Stimulated activated CD8-positive, alpha-beta memory T cell treated with anti-CD3 and anti-CD28 coated beads, Interleukin-15, amount 100 ng/mL, for 24 hours (primary cell): ENCODE results near the gene TNS1.

Experiments used
- DNase-seq: peaks from one replicate; pipeline ENCODE4 v3.0.0-alpha.2; 2020; ENCODE audit warnings: low read depth

TNS1 gene

GRCh38 chr2:217980036-217980435 lies 22.8 kb downstream of the TNS1 start:
- DNase-seq = no peak

DNA sequence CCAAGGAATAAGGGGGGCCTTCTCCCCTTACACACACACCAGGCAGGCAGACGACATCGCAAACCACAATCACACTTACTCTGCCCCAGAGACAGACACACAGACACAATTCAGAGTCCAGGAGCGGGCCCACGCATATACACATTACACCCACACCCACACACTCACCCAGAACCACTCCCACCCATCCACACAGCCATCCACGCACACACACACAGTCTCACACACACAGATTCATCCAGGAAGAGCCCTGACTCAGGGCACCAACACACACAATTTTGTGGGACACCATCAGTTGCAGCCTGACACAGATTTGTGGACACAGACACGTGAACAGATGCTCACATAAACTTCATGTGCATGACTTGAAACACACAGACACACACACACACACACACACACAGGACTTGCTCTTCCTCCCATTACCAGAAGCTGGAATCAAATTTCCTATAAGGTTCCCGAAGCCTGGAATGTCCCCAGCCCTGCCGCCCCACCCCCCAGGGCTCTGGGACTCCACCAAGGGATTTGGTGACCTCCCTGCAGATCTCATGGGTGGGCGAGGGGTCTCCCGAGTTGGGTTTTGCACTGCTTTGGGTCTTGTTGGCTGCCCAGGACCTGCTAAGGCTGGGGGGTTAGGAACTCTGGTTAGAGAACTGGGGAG lies 23.5 kb downstream of the TNS1 start:
- DNase-seq = no peak

DNA sequence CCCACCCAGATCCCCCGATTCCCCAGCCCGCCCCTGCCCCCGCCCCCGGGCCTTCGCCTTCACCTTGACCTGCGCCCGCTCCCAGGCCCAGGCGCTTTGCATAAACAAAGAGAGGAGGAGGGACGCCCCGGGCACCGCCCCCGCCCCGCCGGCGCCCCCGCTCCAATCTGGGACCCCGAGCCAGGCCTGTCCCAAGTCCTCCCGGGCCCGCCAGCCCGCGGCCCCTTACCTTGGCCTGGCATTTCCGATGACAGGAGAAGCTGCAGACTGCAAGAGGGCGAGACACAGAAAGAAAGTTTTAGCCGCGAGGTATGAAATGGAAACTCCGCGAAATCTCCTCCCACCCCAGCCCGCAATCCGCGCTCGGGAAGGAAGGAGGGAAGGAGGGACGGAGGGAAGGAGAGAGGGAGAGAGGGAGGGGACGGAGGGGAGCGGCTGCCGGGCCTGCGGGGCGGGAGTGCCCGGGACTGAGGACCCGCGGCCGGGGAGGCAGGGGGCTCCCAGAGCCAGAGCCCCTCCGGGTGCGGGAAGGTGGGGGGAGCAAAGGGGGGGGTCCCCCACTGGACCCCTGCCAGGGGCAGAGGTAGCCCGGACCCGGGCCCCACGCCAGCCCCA lies 24.2 kb downstream of the TNS1 start:
- DNase-seq = no peak

DNA sequence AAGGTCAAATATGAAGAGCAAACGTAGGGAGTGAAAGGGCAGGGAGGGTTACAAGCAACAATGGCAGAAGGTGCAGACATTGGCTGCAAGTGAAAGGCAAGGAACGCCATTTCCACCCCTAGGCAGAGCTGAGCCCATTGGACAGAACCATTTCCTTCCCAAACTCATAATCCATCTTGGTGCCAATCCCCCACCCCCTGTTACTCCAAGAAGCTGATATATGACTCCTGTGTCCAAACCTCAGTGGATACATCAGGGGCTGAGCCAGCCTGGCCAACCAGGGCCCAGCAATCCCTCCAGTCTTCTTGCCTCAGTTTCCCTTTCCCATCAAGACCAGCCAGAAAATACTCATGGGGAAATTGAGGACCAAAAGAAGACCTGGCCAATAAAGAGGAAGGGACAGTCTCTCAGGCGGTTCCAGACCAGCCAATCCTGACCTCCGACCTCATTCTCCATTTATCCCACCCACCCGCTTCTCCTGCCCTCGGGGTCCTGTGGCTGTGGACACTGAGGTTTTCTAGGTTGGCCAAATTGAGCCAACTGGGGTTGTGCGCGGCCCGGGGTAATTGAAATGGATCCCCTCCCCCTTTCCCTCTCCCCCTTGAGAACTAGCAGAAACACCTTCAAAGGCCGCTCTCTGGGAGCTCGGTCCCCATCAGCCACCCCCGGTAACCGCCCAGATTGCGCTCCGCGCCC lies 24.8 kb downstream of the TNS1 start:
- DNase-seq = no peak

DNA sequence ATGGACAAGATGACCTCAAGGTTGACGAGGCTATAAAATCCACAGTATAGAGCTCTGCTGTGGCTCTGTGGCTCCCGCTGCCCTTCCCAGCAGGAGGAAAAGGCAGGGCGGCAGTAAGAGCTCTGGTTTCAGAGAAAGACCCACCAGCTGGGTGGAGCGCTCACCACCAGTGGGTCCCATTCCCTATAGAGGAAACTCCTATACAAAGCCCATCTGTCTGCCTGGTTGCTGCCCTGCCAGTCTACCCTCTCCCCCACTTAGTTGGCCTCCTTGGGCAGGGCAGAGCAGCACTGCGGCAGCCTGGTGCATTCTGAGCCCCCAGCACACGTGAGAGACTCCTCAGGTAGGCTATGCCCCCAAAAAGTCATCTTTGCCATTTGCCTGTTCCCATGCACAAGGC lies 26.5 kb downstream of the TNS1 start:
- DNase-seq = no peak

GRCh38 chr2:217975626-217976025 lies 27.2 kb downstream of the TNS1 start:
- no peak for DNase-seq

GRCh38 chr2:217974389-217975005 lies 28.3 kb downstream of the TNS1 start:
- DNase-seq = no peak

GRCh38 chr2:217973008-217973787 lies 29.6 kb downstream of the TNS1 start:
- no peak for DNase-seq

GRCh38 chr2:217972490-217972889 lies 30.3 kb downstream of the TNS1 start:
- DNase-seq = no peak

- DNase-seq = no peak
Measured at GRCh38 chr2:217972037-217972436, 30.8 kb downstream of the TNS1 start.

DNA sequence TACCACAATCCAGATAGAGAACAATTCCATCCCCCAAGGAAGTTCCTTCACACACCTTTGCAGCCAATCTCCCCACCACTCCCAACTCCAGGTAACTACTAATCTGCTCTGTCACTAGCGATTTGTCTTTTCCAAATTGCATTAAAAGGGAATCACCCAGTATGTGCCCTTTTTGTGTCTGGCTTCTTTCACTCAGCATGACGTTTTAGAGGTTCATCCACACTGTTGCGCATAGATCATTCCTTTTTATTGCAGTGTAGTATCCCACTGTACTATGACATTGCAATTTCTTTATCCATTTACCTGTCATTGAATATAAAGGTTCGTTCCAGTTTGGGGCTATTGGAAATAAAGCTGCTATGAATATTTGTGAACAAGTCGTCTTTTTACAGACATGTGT lies 31.6 kb downstream of the TNS1 start:
- no peak for DNase-seq

DNA sequence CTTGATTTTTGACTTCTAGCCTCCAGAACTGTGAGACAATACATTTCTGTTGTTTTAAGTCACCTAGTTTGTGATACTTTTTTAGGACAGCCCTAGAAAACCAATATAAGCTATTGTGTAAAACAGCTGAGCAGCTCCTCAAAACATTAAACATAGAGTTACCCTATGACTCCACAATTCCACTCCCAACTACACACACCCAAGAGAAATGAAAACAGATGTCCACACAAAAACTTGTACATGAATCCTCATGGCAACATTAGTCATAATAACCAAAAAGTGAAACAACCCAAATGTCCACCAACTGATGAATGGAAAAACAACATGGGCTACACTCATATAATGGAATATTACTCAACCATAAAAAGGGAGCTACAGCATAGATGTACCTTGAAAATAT lies 32.6 kb downstream of the TNS1 start:
- DNase-seq = no peak

DNA sequence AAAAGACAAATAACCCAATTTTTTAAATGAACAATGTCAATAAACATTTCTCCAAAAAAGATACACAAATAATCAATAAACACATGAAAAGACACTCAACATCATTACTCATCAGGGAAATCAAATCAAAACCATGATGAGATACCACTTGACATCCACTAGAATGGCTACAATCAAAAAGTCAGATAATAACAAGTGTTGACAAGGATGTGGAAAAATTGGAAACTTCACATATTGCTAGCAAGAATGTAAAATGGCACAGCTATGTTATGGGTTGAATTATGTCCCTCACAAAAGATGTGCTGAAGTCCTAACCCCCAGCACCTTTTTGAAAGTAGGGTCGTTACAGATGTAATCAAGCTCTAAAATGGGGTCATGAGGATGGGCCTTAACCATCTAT lies 33.2 kb downstream of the TNS1 start:
- no peak for DNase-seq

DNA sequence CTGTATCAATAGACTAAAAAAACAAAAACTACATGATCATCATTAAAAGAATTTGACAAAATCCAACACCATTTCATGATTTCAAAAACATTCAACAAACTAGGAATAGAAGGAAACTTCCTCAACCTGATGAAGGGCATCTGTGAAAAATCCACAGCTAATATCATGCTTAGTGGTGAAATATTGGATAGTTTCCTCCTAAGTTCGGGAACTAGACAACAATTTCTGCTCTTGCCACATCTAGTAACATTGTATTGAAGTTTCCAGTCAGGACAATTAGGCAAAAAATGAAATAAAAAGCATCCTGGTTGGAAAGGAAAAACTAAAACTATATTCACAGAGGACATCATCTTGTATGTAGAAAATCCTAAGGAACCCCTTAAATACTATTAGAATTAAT lies 34.8 kb downstream of the TNS1 start:
- no peak for DNase-seq

DNA sequence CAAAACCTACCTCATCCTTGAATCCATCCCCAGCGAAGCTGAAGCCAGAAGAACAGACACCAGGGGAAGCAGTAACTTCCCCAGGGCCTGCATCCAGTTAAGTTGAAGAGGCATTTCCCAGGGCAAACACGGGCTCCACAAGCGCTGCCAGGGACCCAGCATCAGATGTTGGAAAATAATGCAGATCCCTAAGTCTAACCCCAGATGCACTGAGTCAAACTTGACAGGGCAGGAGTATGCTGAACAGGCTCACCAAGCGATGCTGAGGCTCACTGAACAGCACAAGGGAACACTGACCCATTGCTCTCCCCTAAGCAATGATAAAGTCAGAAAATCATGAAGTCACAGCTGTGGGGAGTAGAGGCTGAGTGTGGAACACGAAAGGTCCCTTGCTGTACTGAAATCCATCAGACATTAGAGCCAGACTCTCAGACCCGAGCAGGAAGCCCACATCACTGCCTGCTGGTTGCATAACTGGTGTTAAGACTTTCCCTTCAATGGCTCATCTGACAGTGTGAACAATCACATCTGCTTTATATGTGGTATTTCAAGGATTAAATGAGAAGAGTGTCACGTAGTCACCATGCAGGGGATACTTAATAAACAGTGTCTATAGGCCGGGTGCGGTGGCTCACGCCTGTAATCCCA lies 36.2 kb downstream of the TNS1 start:
- no peak for DNase-seq

DNA sequence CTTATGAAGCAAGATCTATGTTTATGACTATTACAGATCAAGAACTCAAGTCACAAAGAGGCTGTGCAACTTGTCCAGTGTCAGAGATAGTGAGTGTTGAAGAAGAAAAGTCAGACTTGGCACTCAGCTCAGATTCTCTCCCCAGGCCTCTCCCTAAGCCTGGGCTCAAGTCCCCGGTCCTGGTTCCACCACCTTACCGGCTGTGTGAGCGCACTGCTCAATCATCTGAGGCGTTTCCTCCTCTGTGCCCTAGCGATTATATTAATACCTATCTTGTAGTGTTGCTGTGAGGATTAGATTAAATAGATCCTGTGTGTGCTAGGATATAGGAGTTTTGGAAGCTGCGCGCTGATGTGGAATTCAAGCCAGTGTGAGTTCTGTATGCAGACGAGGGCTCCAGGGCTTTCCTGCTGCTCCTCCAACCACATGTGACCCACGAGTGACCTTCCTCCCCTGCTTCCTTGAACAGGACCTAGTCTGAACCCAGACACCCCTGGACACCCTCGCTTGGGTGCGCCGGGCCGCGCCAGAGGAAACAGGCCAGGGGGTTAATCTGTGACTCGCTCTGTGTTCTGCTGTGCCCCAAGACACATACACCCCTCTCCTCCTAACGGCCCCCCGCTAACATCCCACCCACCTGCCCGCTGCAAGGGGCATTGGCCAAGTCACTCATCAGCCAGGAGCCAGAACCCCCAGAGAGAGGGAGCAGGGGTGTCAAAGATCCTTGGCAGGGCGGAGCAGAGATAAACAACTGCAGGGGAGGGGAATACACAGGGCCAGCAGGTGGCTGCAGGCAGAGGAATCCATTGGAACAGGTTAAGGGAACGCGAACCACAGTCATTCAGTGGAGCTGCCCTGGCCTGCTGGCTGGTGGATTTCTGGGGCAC lies 38.3 kb downstream of the TNS1 start:
- no peak for DNase-seq

DNA sequence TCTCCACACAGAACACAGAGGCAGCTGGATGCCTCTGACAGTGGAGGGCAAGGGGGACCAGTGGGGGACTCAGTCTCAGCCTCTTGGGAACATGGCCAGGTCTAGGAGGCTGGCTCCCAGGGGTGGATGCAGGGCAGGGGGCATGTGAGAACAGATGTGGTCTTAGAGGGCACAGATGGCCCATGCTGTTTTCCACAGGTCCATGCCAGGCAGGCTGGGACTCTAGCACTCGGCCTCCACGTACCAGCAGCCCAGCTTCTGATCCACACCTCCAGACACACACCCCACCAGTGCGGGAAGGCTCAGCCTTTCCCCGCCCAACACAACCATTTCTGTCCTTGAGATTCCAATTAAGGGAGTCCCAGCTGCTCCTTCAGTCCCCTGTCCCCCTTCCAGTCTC lies 42.4 kb downstream of the TNS1 start:
- no peak for DNase-seq

DNA sequence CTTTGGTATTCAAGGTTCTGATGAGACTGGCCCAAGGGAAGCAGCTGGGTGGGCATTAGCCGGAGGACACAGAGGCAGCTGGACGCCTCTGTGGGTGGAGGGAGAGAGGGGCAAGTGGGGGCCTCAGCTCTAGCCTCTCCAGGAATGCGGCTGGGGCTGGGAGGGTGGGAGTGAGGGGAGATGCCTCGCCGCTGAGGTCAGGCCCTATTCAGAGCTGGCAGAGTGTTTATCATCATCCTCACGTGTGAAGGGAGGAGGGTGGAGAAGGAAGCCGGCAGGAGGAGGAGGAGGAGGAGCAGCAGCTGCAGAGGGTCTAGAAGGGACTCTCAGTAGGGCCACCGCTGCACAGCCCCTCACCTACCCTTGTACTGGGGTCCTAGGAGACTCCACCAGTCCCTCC lies 43.1 kb downstream of the TNS1 start:
- no peak for DNase-seq

DNA sequence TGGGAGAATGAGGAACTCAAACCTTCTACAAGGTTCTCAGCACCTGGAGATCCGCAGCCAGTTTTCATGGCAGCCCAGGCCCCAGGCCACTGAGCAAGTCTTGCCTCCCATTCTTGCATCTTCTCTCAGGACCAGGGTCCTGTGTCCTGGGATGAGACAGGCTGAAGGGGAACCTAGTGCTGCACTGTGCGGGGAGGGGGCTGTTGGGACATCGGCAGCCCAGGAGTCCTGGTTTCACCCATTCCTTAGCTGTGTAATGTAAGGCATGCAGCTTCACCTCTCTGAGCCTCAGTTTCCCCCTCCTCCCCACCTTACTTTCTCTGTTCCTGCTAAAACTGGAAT lies 43.9 kb downstream of the TNS1 start:
- DNase-seq = no peak

DNA sequence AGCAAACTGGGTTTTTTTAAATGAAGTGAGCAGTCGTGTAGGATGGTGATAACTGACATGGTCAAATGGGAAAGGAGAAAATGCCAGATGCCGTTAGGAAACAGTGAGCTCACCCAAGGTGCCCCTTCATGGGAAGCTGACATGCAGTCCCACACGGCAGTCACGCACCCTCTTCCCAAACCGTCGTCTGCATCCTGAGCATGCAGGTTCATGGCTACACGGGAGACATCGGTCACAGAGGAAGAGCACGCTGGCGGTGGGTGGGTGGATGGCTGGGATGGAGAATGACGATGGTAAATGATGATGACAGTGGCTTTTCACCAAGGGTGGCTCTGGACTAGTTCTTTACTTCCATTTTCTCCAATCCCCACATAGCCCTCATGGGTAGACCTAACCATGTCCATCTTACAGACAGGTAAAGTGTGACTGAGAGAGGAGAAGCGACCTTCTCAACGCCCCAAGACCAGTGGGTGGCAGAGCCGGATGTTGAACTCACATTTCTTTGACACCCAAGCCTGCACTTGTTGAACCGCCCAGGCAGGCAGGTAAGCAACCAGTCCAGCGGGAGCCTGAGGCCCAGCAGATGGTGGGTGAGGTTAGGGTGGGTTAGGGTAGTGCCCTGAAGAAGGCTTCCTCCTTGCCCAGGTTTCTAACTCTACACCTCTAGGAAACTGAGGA lies 44.5 kb downstream of the TNS1 start:
- no peak for DNase-seq
